HEK293T (cell line): Measurements from ENCODE around the gene SMKR1.

Source experiments
- ARNT ChIP-seq: fragments of 450-650 bp; IDR thresholded peaks from 2 replicates; pipeline ENCODE4 v1.6.1; 2017; ENCODE audit warnings: mild to moderate bottlenecking
- BHLHE40 ChIP-seq: fragments of 450-650 bp; IDR thresholded peaks from 2 replicates; pipeline ENCODE4 v1.6.1; 2016; ENCODE audit warnings: mild to moderate bottlenecking, moderate library complexity, borderline replicate concordance
- CTBP1 ChIP-seq: fragments of 450-650 bp; IDR thresholded peaks from 2 replicates; pipeline ENCODE4 v1.6.1; 2016; ENCODE audit warnings: borderline replicate concordance
- ELF4 ChIP-seq: fragments of 450-650 bp; IDR thresholded peaks from 2 replicates; pipeline ENCODE4 v1.6.1; 2017; ENCODE audit warnings: antibody characterized with exemption
- FOXA1 ChIP-seq: fragments of 450-650 bp; IDR thresholded peaks from 2 replicates; pipeline ENCODE4 v1.6.1; 2016; ENCODE audit warnings: mild to moderate bottlenecking
- FOXK2 ChIP-seq: fragments of 450-650 bp; IDR thresholded peaks from 2 replicates; pipeline ENCODE4 v1.6.1; 2016; ENCODE audit warnings: mild to moderate bottlenecking
- FOXM1 ChIP-seq: fragments of 450-650 bp; IDR thresholded peaks from 2 replicates; pipeline ENCODE4 v1.6.1; 2017; ENCODE audit warnings: mild to moderate bottlenecking, borderline replicate concordance
- HDGF ChIP-seq: fragments of 450-650 bp; IDR thresholded peaks from 2 replicates; pipeline ENCODE4 v1.6.1; 2017; ENCODE audit warnings: antibody characterized with exemption, borderline replicate concordance
- PKNOX1 ChIP-seq: fragments of 450-650 bp; IDR thresholded peaks from 2 replicates; pipeline ENCODE4 v1.6.1; 2016
- SP1 ChIP-seq: fragments of 450-650 bp; IDR thresholded peaks from 2 replicates; pipeline ENCODE4 v1.6.1; 2017
- TARDBP ChIP-seq: fragments of 450-650 bp; IDR thresholded peaks from 2 replicates; pipeline ENCODE4 v1.6.1; 2016
- ZNF384 ChIP-seq: fragments of 450-650 bp; IDR thresholded peaks from 2 replicates; pipeline ENCODE4 v1.6.1; 2016

GRCh38 chr7:129514683-129515082 lies 12.4 kb downstream of the SMKR1 start:
- TF ChIP-seq PKNOX1 (no peak), ARNT (no peak), FOXK2 (no peak), SP1 (no peak), HDGF (no peak), FOXM1 (no peak), FOXA1 (no peak), ZNF384 (no peak), CTBP1 (no peak), BHLHE40 (no peak), ELF4 (no peak), TARDBP (no peak)
